GM13976 (cell line): Measurements from ENCODE around the gene RNF130.
"Not testable (repeated sequence)": the region's sequence is repeated elsewhere in the genome, so short reads cannot be mapped to it uniquely, and the experiment has no call there.

Experiments
- DNase-seq: peaks from one replicate; pipeline ENCODE4 v3.0.0; 2012; ENCODE audit warnings: low spot score
- CTCF ChIP-seq: IDR thresholded peaks from 2 replicates; pipeline ENCODE4 v1.5.1; 2012; ENCODE audit warnings: borderline replicate concordance, mild to moderate bottlenecking; ENCODE audit not compliant: insufficient read depth; ENCODE audit errors: extremely low read depth, missing control alignments, control extremely low read depth
- in situ Hi-C: fragments of 300-500 bp; cut with MboI; formaldehyde crosslinking; loops from one replicate; pipeline ENCODE4 v1.12.0; 2022; ENCODE audit warnings: low sequenced_read_pairs, mixed read lengths, inconsistent platforms; ENCODE audit not compliant: unreplicated experiment

The RNF130 gene

GRCh38 chr5:179994583-179995323 is 76.8 kb downstream of the RNF130 start:
- in situ Hi-C loops = no loop called here
- no peak for TF ChIP-seq CTCF
- no peak for DNase-seq

- DNase-seq, in situ Hi-C loops: not testable (repeated sequence)
These were observed 78.7 kb downstream of the RNF130 start for GRCh38 chr5:179992855-179993254.

GRCh38 chr5:179991106-179991505 is 80.5 kb downstream of the RNF130 start:
- in situ Hi-C loops = no loop called here
- no peak for DNase-seq
- no peak for TF ChIP-seq CTCF

GRCh38 chr5:179990525-179990924 is 81.0 kb downstream of the RNF130 start:
- in situ Hi-C loops, DNase-seq: not testable (repeated sequence)

- in situ Hi-C loops = no loop called here
- TF ChIP-seq CTCF = no peak
- DNase-seq = no peak
These were observed 85.2 kb downstream of the RNF130 start for GRCh38 chr5:179986328-179986727.

- no peak for DNase-seq
- in situ Hi-C loops = no loop called here
- no peak for TF ChIP-seq CTCF
These were observed 89.9 kb downstream of the RNF130 start for GRCh38 chr5:179981636-179982035.

GRCh38 chr5:179980767-179981166 is 90.8 kb downstream of the RNF130 start:
- in situ Hi-C loops = no loop called here
- no peak for TF ChIP-seq CTCF

GRCh38 chr5:179978792-179979191 is 92.8 kb downstream of the RNF130 start:
- DNase-seq = no peak
- no peak for TF ChIP-seq CTCF
- in situ Hi-C loops = no loop called here

More at GRCh38 chr5:179980767-179981166, 90.8 kb downstream of the RNF130 start:
- DNase-seq = no peak
